Thyroid gland (tissue), 4 donors: ENCODE data around the gene TMIGD3. TPM values are rescaled to one million over a fixed set of nuclear protein-coding genes. Genes with fewer than 3 reads are reported as not detected.

Source experiments
- DNase-seq, 2 donors: peaks; one replicate each; pipeline ENCODE4 v3.0.0-alpha.2; 2019
- H3K27ac ChIP-seq, 3 donors: fragments of 200-600 bp; sonication (generic); 1 replicate in 2 of 3; 2 replicates in 1 of 3; pipeline ENCODE4 v1.5.1; 2016 to 2019; ENCODE audit warnings: mild to moderate bottlenecking in 1 of 3, moderate library complexity in 1 of 3
- H3K27me3 ChIP-seq: fragments of 200-600 bp; sonication (generic); one replicate; pipeline ENCODE4 v1.5.1; 2019
- H3K36me3 ChIP-seq, 2 donors: fragments of 200-600 bp; sonication (generic); one replicate each; pipeline ENCODE4 v1.5.1; 2016 to 2019
- H3K4me1 ChIP-seq, 2 donors: fragments of 200-600 bp; sonication (generic); one replicate each; pipeline ENCODE4 v1.5.1; 2017 to 2019
- H3K4me3 ChIP-seq, 3 donors: fragments of 200-600 bp; sonication (generic); replicated peaks in 1 of 3; 1 replicate in 2 of 3; 2 replicates in 1 of 3; pipeline ENCODE4 v1.5.1; 2016; ENCODE audit warnings: mild to moderate bottlenecking in 1 of 3
- H3K9me3 ChIP-seq: fragments of 200-600 bp; sonication (generic); one replicate; pipeline ENCODE4 v1.5.1; 2017
- POLR2A ChIP-seq, 2 donors: fragments of 450-650 bp; IDR thresholded peaks; one replicate each; pipeline ENCODE4 v1.6.1; 2017; ENCODE audit warnings: antibody characterized with exemption in 2 of 2, mild to moderate bottlenecking in 2 of 2, moderate library complexity in 1 of 2
- WGBS, 2 donors: methylation state at CpG; one replicate each; pipeline ENCODE4 v1.1.5; 2017; 5-methylcytosine and 5-hydroxymethylcytosine counted together
- intact Hi-C: fragments of 100-400 bp; cut with DNase I; formaldehyde crosslinking; loops from one replicate; pipeline ENCODE4 v1.15.1; 2023
- total RNA-seq, 4 donors: library from RNA; depleted of rRNA; stranded (reverse); fragments of >200 nt; gene quantifications; one replicate each; pipeline ENCODE4 v1.2.3, GENCODE V29; 2016
- TF ChIP-seq, protein P1 (sequence below), 6 experiments: fragments of 200-600 bp in 3 of 6; fragments of 450-650 bp in 3 of 6; sonication (generic) in 3 of 6; IDR thresholded peaks; one replicate each; pipeline ENCODE4 v1.5.1; 2016 to 2019; ENCODE audit warnings: antibody characterized with exemption in 6 of 6, mild to moderate bottlenecking in 2 of 6, inconsistent platforms in 1 of 6, moderate library complexity in 1 of 6

TMIGD3 gene
- total RNA-seq, 4 donors from 2014 or later, result 0.89 to 8.7 TPM; not detected in 2

- TF ChIP-seq, protein P1, sequence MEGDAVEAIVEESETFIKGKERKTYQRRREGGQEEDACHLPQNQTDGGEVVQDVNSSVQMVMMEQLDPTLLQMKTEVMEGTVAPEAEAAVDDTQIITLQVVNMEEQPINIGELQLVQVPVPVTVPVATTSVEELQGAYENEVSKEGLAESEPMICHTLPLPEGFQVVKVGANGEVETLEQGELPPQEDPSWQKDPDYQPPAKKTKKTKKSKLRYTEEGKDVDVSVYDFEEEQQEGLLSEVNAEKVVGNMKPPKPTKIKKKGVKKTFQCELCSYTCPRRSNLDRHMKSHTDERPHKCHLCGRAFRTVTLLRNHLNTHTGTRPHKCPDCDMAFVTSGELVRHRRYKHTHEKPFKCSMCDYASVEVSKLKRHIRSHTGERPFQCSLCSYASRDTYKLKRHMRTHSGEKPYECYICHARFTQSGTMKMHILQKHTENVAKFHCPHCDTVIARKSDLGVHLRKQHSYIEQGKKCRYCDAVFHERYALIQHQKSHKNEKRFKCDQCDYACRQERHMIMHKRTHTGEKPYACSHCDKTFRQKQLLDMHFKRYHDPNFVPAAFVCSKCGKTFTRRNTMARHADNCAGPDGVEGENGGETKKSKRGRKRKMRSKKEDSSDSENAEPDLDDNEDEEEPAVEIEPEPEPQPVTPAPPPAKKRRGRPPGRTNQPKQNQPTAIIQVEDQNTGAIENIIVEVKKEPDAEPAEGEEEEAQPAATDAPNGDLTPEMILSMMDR (IDR thresholded peaks at IDR 0.05), result no peak
- no peak for TF ChIP-seq POLR2A (IDR thresholded peaks at IDR 0.05)
- Histone ChIP-seq H3K9me3 (no peaks in the 10 kb centered on the region), H3K36me3 (no peaks in the 10 kb centered on the region), H3K27me3 (no peaks in the 10 kb centered on the region), H3K4me3 (no peak overlapping the region), H3K4me1 (peaks cover 14 to 29% of the 10 kb centered on the region in 2 donors), H3K27ac (peak overlapping the region; percentile 88 to 97 (median 95))
- WGBS, 2 donors, result 21 to 64% methylated on average over 4 to 15 of the region's 15 CpGs
- intact Hi-C loops, result loop anchor here (2.0 to 5.0 kb wide), 2 partner anchors 149 to 245 kb away; no protein-coding TSS in a partner anchor
- DNase-seq, result peak; percentile 63 to 70
These were observed 4.2 kb upstream of the TMIGD3 start for GRCh38 chr1:111507411-111508201.

DNA sequence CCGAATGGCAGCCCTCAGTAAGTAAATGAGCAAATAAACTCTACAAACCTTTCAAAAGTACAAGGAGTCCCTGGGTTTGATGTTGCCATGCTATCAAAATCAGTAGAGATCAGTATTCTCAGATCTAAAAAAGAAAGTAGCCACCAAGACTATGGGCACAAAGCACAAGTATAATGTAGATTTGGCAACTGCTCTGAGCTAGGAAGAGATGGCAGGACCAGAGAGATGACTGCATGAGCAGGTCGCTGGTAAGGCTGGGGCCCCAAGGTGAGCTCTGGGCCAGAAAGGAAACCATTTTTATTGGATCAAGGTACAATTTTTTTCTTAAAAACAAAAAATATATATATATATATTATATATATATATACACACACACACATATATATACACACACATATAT is 3.1 kb upstream of the TMIGD3 start:
- intact Hi-C loops, result loop anchor here (5.0 kb wide), 1 partner anchor 246 kb away; no protein-coding TSS in a partner anchor
- 43 to 50% methylated on average over 2 of the region's 2 CpGs for WGBS, 2 donors

GRCh38 chr1:111505641-111506119 is 2.2 kb upstream of the TMIGD3 start:
- Histone ChIP-seq H3K4me3 (no peak overlapping the region), H3K27ac (no peak overlapping the region), H3K27me3 (no peaks in the 10 kb centered on the region), H3K9me3 (no peaks in the 10 kb centered on the region), H3K4me1 (peaks cover 14 to 22% of the 10 kb centered on the region in 2 donors), H3K36me3 (no peaks in the 10 kb centered on the region)
- DNase-seq, result no peak
- no peak for TF ChIP-seq POLR2A (IDR thresholded peaks at IDR 0.05)
- TF ChIP-seq, protein P1 (IDR thresholded peaks at IDR 0.05), result no peak
- WGBS, 2 donors, result 85 to 89% methylated on average over 5 to 6 of the region's 6 CpGs
- intact Hi-C loops, result loop anchor here (5.0 kb wide), 1 partner anchor 247 kb away; no protein-coding TSS in a partner anchor

More for the DNA sequence above, 3.1 kb upstream of the TMIGD3 start:
- TF ChIP-seq, protein P1 (IDR thresholded peaks at IDR 0.05), result no peak
- no peak for TF ChIP-seq POLR2A (IDR thresholded peaks at IDR 0.05)
- Histone ChIP-seq H3K4me3 (no peak overlapping the region), H3K9me3 (no peaks in the 10 kb centered on the region), H3K27me3 (no peaks in the 10 kb centered on the region), H3K27ac (no peak overlapping the region), H3K36me3 (no peaks in the 10 kb centered on the region), H3K4me1 (peaks cover 14 to 22% of the 10 kb centered on the region in 2 donors)
- no peak for DNase-seq

- WGBS, 2 donors, result 63 to 72% methylated on average over 5 to 6 of the region's 6 CpGs
- H3K4me3 ChIP-seq, result no peak overlapping the region
- no peaks in the 10 kb centered on the region for H3K36me3 ChIP-seq
- H3K27me3 ChIP-seq, result no peaks in the 10 kb centered on the region
- intact Hi-C loops, result no loop called here
- H3K27ac ChIP-seq, result no peak overlapping the region
- no peak for TF ChIP-seq POLR2A (IDR thresholded peaks at IDR 0.05)
- TF ChIP-seq, protein P1 (IDR thresholded peaks at IDR 0.05), result no peak
- no peaks in the 10 kb centered on the region for H3K9me3 ChIP-seq
- DNase-seq, result no peak
- peaks cover 14 to 19% of the 10 kb centered on the region in 2 donors for H3K4me1 ChIP-seq
These were observed 664 bp upstream of the TMIGD3 start for GRCh38 chr1:111504097-111504496.

GRCh38 chr1:111501645-111502044 is 1.8 kb downstream of the TMIGD3 start:
- H3K36me3 ChIP-seq, result no peaks in the 10 kb centered on the region
- no peaks in the 10 kb centered on the region for H3K27me3 ChIP-seq
- no peak for DNase-seq
- no peak overlapping the region for H3K4me3 ChIP-seq
- no peak for TF ChIP-seq POLR2A (IDR thresholded peaks at IDR 0.05)
- TF ChIP-seq, protein P1 (IDR thresholded peaks at IDR 0.05), result no peak
- 76% methylated on average over 7 of the region's 7 CpGs for WGBS, 2 donors
- intact Hi-C loops, result no loop called here
- no peak overlapping the region for H3K27ac ChIP-seq
- H3K9me3 ChIP-seq, result no peaks in the 10 kb centered on the region
- H3K4me1 ChIP-seq, result no peaks in the 10 kb centered on the region
